PC-3 (cell line): ENCODE results near the gene KRTAP4-3. TPM values are rescaled to one million over a fixed set of nuclear protein-coding genes. Genes with fewer than 3 reads are reported as not detected.

Source experiments
- ATAC-seq: fragments of 200-7000 bp; cut with Tn5 transposase; 2 replicates; pipeline ENCODE4 v1.9.1; 2020; ENCODE audit warnings: mild to moderate bottlenecking, moderate library complexity
- Bru-seq: library from RNA; stranded (reverse); fragments of 400-500 nt; gene quantifications from one replicate; lab custom pipeline; 2021; lab: Mats Ljungman, UMichigan
- BruChase-seq, 2 experiments: library from RNA; stranded (reverse); fragments of 400-500 nt; gene quantifications; one replicate each; lab custom pipeline; 2021; lab: Mats Ljungman, UMichigan
- BruUV-seq: library from RNA; stranded (reverse); fragments of 400-500 nt; replicated peaks from 2 replicates; lab custom pipeline; 2021; lab: Mats Ljungman, UMichigan
- CTCF ChIA-PET: fragments of 300-600 bp; sonication (Branson Sonifier 250); formaldehyde crosslinking; loops from one replicate; lab custom pipeline; 2022; ENCODE audit warnings: antibody characterized with exemption; lab: Charles Lee
- POLR2A ChIA-PET: fragments of 300-600 bp; sonication (Branson Sonifier 250); formaldehyde crosslinking; loops from one replicate; lab custom pipeline; 2022; ENCODE audit warnings: antibody characterized with exemption; ENCODE audit not compliant: unreplicated experiment; lab: Charles Lee
- DNase-seq: peaks from one replicate; pipeline ENCODE4 v3.0.0-alpha.2; 2015
- H2AFZ ChIP-seq: fragments of 300-600 bp; sonication (generic); 2 replicates; pipeline ENCODE4 v1.6.0; 2016; ENCODE audit warnings: antibody characterized with exemption, low read length
- H3F3A ChIP-seq: fragments of 300-600 bp; sonication (generic); one replicate; pipeline ENCODE4 v1.6.0; 2017; ENCODE audit warnings: antibody characterized with exemption, low read length, control low read depth, mild to moderate bottlenecking; ENCODE audit not compliant: unreplicated experiment
- H3K27ac ChIP-seq: fragments of 300-600 bp; sonication (generic); 2 replicates; pipeline ENCODE4 v1.5.1; 2016; ENCODE audit warnings: mild to moderate bottlenecking, low read length
- H3K27me3 ChIP-seq: fragments of 300-600 bp; sonication (generic); 2 replicates; pipeline ENCODE4 v1.6.1; 2016; ENCODE audit warnings: low read length, mixed read lengths
- H3K36me3 ChIP-seq: fragments of 300-600 bp; sonication (generic); 2 replicates; pipeline ENCODE4 v1.6.1; 2016; ENCODE audit warnings: low read depth, mixed run types, low read length, mixed read lengths
- H3K4me1 ChIP-seq: fragments of 300-600 bp; sonication (generic); 2 replicates; pipeline ENCODE4 v1.5.1; 2016; ENCODE audit warnings: low read length; ENCODE audit not compliant: insufficient read depth
- H3K4me2 ChIP-seq: fragments of 300-600 bp; sonication (generic); 2 replicates; pipeline ENCODE4 v1.6.0; 2016; ENCODE audit warnings: low read length
- H3K4me3 ChIP-seq: fragments of 300-600 bp; sonication (generic); 2 replicates; pipeline ENCODE4 v1.5.1; 2016; ENCODE audit warnings: mild to moderate bottlenecking, low read length, mixed read lengths
- H3K79me2 ChIP-seq: fragments of 300-600 bp; sonication (generic); 2 replicates; pipeline ENCODE4 v1.6.1; 2017; ENCODE audit warnings: low read length, mixed read lengths
- H3K9ac ChIP-seq: fragments of 300-600 bp; sonication (generic); 2 replicates; pipeline ENCODE4 v1.6.0; 2016; ENCODE audit warnings: mild to moderate bottlenecking, low read length
- H3K9me2 ChIP-seq: fragments of 300-600 bp; sonication (generic); replicated peaks from 2 replicates; pipeline ENCODE4 v1.6.1; 2016; ENCODE audit warnings: mixed run types, low read length, mixed read lengths
- H3K9me3 ChIP-seq: fragments of 300-600 bp; sonication (generic); 2 replicates; pipeline ENCODE4 v1.6.1; 2016; ENCODE audit warnings: low read length, mixed read lengths
- H4K20me1 ChIP-seq: fragments of 300-600 bp; sonication (generic); 2 replicates; pipeline ENCODE4 v1.6.1; 2016; ENCODE audit warnings: low read length, mixed read lengths
- EZH2 ChIP-seq: fragments of 300-600 bp; sonication (generic); IDR thresholded peaks from one replicate; pipeline ENCODE4 v1.6.1; 2017; ENCODE audit warnings: antibody characterized with exemption, mild to moderate bottlenecking, low read length; ENCODE audit not compliant: unreplicated experiment
- EZH2phosphoT487 ChIP-seq: fragments of 300-600 bp; sonication (generic); IDR thresholded peaks from 2 replicates; pipeline ENCODE4 v1.6.1; 2018; ENCODE audit warnings: mild to moderate bottlenecking, antibody characterized with exemption, low read length, borderline replicate concordance
- intact Hi-C: fragments of 100-400 bp; cut with micrococcal nuclease; formaldehyde crosslinking; loops from 2 replicates; pipeline ENCODE4 v1.9.0; 2023
- long read RNA-seq: library from polyadenylated mRNA; unstranded; transcript quantifications from one replicate; pipeline ENCODE4 v2.0.0, GENCODE V29; 2021; ENCODE audit not compliant: unreplicated experiment
- total RNA-seq: library from RNA; depleted of rRNA; stranded (reverse); fragments of >200 nt; gene quantifications from 2 replicates; pipeline ENCODE4 v1.2.3, GENCODE V29; 2014; rRNA removed
- TF ChIP-seq, protein P1 (sequence below): fragments of 300-600 bp; sonication (generic); conservative IDR thresholded peaks from 2 replicates; pipeline ENCODE4 v1.5.1; 2017; ENCODE audit warnings: antibody characterized with exemption, low read depth, mild to moderate bottlenecking, low read length

Gene KRTAP4-3
- total RNA-seq (not detected in 2 replicates), Bru-seq, nascent RNA (not detected), BruChase-seq, experiment 1, labeled RNA remaining after a 6-hour chase (not detected), BruChase-seq, experiment 2, labeled RNA remaining after a 2-hour chase (not detected)
- long read RNA-seq = 0 reads

DNA sequence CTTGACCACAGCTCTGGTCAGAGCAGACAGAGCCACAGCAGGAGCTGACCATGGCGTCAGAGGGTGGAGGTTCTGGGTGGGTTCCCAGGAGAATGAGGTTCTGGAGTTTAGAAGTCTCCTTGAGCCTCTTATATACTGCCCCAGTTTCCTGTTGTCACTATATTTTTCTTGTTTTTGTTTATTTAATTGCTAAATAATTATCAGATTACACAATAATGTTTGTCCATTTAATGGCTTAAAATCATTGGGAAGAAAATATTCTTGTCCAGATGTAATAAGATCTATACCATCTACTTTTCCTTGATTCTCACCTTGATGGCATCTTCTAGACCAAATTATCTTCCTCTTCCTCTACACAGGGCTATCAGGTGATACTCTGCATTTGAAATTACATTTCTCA lies at the start of gene KRTAP4-3:
TSS of gene KRTAP4-3 (minus strand) at position 101 of the 400 bp plus-strand sequence. CDS start at position 52, 49 bp downstream.
- H3K36me3 ChIP-seq = no peaks in the 10 kb centered on the region
- intact Hi-C loops = no loop called here
- ATAC-seq = no peak
- no peak for DNase-seq
- no peak within 1 kb of the TSS for H3K4me2 ChIP-seq
- no peak within 1 kb of the TSS for H3K9ac ChIP-seq
- CTCF ChIA-PET = no interaction called here
- no peaks in the 10 kb centered on the region for H3K27me3 ChIP-seq
- no peak within 1 kb of the TSS for H3K27ac ChIP-seq
- no TSS peak for BruUV-seq
- no peak within 1 kb of the TSS for H2AFZ ChIP-seq
- H3K4me1 ChIP-seq = peaks cover 9% of the 10 kb centered on the region
- no peaks in the 10 kb centered on the region for H4K20me1 ChIP-seq
- no peaks in the 10 kb centered on the region for H3F3A ChIP-seq
- no peak within 1 kb of the TSS for H3K4me3 ChIP-seq
- no peaks in the 10 kb centered on the region for H3K9me3 ChIP-seq
- H3K79me2 ChIP-seq = no peaks in the 10 kb centered on the region
- TF ChIP-seq EZH2 (no peak), EZH2phosphoT487 (no peak)
- POLR2A ChIA-PET = no interaction called here
- H3K9me2 ChIP-seq = no peaks in the 10 kb centered on the region

DNA sequence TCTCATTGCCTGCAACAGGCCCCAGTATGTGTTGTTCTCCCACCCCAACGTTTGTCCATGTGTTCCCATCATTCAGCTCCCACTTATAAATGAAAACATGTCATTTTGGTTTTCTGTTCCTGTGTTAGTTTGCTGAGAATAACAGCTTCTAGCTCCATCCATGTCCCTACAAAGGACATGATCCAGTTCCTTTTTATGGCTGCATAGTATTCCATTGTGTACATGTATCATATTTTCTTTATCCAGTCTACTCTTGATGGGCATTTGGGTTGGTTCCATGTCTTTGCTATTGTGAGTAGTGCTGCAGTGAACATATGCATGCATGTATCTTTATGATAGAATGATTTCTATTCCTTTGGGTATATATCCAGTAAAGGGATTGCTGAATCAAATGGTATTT lies 47.7 kb upstream of the KRTAP4-3 start:
- H3K9ac ChIP-seq = no peak overlapping the region
- no peaks in the 10 kb centered on the region for H3K9me3 ChIP-seq
- no peak overlapping the region for H3K27ac ChIP-seq
- TF ChIP-seq, protein P1, sequence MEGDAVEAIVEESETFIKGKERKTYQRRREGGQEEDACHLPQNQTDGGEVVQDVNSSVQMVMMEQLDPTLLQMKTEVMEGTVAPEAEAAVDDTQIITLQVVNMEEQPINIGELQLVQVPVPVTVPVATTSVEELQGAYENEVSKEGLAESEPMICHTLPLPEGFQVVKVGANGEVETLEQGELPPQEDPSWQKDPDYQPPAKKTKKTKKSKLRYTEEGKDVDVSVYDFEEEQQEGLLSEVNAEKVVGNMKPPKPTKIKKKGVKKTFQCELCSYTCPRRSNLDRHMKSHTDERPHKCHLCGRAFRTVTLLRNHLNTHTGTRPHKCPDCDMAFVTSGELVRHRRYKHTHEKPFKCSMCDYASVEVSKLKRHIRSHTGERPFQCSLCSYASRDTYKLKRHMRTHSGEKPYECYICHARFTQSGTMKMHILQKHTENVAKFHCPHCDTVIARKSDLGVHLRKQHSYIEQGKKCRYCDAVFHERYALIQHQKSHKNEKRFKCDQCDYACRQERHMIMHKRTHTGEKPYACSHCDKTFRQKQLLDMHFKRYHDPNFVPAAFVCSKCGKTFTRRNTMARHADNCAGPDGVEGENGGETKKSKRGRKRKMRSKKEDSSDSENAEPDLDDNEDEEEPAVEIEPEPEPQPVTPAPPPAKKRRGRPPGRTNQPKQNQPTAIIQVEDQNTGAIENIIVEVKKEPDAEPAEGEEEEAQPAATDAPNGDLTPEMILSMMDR = no peak
- TF ChIP-seq EZH2 (no peak), EZH2phosphoT487 (no peak)
- ATAC-seq = no peak
- ChIA-PET CTCF (no interaction called here), POLR2A (no interaction called here)
- no peak for DNase-seq
- H2AFZ ChIP-seq = no peak overlapping the region
- no peaks in the 10 kb centered on the region for H3F3A ChIP-seq
- no peaks in the 10 kb centered on the region for H3K79me2 ChIP-seq
- no peaks in the 10 kb centered on the region for H3K9me2 ChIP-seq
- no peaks in the 10 kb centered on the region for H4K20me1 ChIP-seq
- peaks cover 15% of the 10 kb centered on the region for H3K4me1 ChIP-seq
- intact Hi-C loops = loop anchor here (10.0 kb wide), 2 partner anchors 151 to 301 kb away; partner anchors contain the start of genes KRTAP2-3 and KRTAP2-4
- H3K4me3 ChIP-seq = no peak overlapping the region
- no peak overlapping the region for H3K4me2 ChIP-seq
- no peaks in the 10 kb centered on the region for H3K27me3 ChIP-seq
- H3K36me3 ChIP-seq = no peaks in the 10 kb centered on the region
- no TSS peak for BruUV-seq

DNA sequence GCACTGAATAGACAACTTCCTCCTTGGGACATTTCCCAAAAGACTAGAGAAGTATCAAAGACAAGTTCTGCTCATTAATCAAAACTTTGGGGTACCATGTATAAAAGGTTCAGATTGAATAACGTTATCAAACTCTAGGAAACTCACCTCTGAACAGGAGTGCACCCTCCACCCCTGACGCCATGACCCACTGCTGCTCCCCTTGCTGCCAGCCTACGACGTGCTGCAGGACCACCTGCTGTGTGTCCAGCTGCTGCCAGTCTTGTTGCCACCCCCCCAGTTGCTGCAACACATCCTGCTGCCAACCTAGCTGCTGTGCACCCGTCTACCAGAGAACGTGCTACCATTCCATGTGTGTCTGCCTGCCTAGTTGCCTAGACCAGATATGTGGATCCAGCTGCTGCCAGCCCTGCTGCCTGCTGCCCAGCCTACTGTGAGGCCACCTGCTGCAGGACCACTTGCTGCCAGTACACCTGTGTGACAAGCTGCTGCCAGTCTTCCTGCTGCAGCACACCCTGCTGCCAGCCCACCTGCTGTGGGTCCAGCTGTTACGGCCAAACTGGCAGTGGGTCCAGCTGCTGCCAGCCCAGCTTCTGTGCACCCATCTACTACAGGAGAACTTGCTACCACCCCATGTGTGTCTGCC lies 44.6 kb upstream of the KRTAP4-3 start:
- Histone ChIP-seq H4K20me1 (no peaks in the 10 kb centered on the region), H2AFZ (no peak overlapping the region), H3F3A (no peaks in the 10 kb centered on the region), H3K9ac (no peak overlapping the region), H3K4me2 (peak overlapping the region; percentile 32), H3K36me3 (no peaks in the 10 kb centered on the region), H3K9me2 (no peaks in the 10 kb centered on the region), H3K27me3 (no peaks in the 10 kb centered on the region), H3K4me3 (no peak overlapping the region), H3K9me3 (no peaks in the 10 kb centered on the region), H3K79me2 (no peaks in the 10 kb centered on the region), H3K4me1 (peaks cover 15% of the 10 kb centered on the region), H3K27ac (peak overlapping the region; percentile 21; the same call in 1 of the 2 replicates)
- BruUV-seq = no TSS peak
- ChIA-PET POLR2A (no interaction called here), CTCF (interaction anchor here (1.2 kb wide), 1 partner anchor 110 kb away, joined by 4 read pairs; no protein-coding TSS in a partner anchor)
- intact Hi-C loops = loop anchor here (10.0 kb wide), 2 partner anchors 148 to 298 kb away; partner anchors contain the start of genes KRTAP2-3 and KRTAP2-4
- no peak for TF ChIP-seq EZH2phosphoT487
- TF ChIP-seq EZH2 = no peak
- TF ChIP-seq, protein P1 = no peak
- peak; percentile 2 for DNase-seq
- peak; percentile 45 for ATAC-seq
